Limb (tissue), 2 donors: ENCODE results near the gene KIZ.

ENCODE experiments used
- DNase-seq, 2 donors: peaks; one replicate each; pipeline ENCODE4 v3.0.0-alpha.2; 2016; ENCODE audit errors: extremely low spot score in 2 of 2

The KIZ gene

DNA sequence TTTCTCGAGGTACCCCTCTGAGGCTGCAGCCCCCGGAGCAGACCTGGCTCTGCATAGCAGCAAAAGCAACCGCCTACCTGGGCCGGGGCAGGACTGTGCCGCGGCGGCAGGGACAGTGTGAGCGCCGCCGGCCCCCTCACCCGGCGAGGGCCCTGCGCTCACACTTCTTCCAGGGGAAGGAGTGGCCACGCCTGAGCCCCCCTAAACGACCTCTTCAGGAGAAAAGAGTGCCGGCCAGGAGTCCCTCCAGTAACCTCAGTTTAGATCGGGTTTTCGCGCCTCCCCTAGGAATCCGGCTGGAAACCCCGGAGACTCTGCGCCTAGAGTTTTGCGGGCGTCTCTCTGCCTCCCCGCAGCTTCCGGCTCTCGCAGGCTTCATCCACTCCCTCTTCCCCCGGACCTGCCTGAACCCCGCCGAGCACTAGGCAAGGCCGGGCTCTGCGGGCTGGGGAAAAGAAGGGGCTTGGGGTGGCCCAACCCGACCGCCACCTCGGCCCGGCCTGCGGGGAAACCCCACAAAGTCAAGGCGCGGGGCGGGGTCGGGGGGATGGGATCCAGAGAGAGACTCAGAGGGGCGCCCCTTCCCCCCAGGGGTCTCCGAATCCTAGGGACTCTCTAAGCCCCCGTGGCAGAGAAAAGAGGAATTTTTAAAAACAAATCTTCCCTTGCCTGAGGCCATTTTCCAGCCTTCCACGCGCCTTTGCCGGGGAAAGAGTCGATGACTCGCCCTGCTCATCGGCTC lies 20.3 kb upstream of the KIZ start:
- DNase-seq: peak in 1 of 2 donors; percentile 49

DNA sequence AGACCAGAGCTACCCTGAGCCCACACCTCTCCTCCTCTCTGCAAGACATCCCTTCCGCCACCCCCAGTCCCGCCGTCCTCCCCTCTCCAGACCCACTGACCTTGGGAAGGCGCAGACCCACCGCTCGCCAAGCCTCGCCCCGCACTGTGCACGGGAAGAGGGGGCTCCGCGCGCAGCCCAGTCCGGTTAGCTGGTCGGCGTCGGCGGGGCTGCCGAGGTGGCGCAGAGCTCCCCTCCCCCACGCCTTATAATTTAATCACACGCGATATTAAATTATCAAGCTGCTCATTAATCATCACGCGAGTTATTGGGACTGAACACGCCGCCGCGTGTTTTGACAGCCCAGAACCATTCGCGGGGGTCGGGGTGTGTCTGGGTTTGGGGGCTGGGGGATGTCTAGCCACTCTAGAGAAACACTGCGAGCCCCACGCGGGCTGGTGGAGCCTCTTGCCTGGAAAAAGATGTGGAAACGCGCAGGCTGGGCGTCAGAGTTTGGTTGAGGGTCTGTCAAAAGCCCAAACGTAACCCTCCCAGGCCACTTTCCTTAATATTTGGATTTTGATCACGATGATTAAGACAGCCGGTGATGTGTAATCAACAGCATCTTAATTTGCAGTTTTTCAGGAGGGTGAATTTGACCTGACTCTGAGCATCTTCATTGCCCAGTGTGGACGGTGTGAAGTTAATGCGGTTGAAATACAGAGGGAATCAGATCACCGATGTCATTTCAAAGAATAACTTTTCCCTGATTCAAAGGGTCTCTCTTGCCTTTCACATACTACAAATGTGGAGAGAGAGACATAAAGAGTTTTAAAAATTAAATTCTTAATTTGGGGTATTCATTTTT lies 19.5 kb upstream of the KIZ start, which contains the start of gene LINC00237:
Gene LINC00237 (minus strand): TSS at position 188 of the 847 bp plus-strand sequence.
- peak in 1 of 2 donors; percentile 49 for DNase-seq

DNA sequence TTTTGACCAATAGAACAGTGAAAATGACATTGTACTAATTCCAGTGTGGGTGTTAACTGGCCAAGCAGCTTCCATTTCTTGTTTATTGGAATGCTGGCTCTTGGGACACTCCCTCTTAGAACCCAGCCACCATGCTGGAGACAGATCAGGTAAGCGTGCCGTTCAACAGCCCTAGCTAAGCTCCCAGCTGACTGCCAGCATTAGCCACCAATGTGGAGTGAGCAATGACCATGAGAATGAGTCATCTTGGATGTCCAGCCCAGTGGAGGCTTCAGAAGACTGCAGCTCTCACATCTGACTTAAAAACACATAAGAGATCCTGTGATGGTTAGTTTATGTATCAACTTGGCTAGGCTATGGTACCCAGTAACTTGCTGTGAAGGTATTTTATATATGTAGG lies 16.7 kb upstream of the KIZ start:
- no peak for DNase-seq

DNA sequence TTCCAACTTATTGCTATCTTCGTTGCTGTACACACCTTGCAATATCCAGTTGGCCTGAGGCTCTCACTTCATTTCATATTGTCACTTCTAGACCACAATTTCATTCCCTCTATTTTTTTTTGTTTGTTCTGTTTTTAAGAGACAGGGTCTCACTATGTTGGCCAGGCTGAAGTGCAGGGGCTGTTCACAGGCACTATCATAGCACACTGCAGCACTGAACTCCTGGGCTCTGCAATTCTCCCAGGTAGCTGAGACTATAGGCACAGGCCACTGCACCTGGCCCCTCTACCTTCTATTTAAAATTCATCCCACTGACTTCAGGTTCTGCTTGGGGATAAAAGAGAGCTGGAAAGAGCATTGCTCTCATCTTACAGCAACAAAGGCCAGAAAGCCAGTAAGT lies 15.1 kb upstream of the KIZ start:
- no peak for DNase-seq

DNA sequence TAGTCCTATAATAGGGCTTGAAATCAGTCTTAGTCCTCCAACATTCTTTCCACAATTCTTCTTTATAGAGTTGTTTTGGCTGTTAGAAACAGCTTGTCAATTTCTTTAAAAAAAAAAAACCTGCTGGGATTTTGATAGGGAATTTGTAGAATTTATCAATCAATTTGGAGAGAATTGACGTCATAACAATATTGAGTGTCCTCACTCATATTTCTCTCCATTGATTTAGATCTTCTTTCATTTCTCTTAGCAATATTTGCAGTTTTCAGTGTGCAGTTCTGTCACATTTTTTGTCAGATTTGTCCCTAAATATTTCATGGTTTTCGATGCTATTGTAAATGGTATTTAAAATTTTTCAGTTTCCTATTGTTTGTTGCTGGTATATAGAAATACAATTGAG lies 14.5 kb upstream of the KIZ start:
- DNase-seq: no peak

DNA sequence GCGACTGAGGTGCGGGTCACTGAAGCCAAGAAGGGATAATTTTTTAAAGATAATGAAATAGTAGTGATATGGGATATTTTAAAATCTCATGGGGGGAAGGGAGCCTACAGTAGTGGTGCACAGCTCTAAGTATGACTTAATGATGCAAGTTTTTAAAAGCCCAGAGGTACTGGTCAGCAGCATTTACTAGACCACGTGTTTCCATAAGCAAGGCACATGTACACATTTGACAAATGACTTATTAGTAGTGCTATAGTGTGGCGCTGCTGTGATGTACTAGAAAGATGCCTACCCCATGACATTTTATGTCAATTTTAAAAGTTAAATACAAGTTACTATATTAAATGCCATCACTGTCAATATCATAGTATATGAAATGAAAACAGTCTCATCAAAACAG lies 12.2 kb upstream of the KIZ start:
- DNase-seq: no peak

DNA sequence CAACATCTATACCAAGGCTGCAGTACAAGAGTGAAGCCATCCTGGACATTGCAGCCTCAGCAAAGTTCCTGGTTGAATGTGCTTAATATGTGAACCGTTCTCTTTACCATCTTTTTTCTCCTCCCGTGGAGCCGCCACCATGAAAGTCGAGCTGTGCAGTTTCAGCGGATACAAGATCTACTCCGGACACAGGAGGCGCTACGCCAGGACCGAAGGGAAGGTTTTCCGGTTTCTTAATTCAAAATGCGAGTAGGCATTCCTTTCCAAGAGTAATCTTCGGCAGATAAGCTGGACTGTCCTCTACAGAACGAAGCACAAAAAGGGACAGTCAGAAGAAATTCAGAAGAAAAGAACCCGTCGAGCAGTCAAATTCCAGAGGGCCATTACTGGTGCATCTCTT lies 11.3 kb upstream of the KIZ start:
- no peak for DNase-seq

DNA sequence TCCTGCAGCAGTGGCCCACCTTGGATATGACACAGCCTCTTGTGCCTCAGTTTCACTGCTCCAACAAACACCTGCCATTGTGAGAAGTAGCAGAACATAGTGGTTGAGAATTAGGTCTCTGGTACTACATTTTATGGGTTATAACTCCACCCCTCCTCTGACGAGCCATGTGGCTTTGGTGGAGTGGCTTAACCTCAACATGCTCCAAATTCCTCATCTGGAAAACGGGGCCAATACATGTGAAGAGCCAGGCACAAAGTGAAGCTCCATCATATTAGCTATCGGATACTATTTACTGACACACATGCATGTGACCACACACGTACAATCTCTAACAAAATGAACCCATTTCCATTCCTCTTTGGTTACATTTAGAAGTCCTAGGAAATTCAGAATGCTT lies 8.4 kb upstream of the KIZ start:
- no peak for DNase-seq

DNA sequence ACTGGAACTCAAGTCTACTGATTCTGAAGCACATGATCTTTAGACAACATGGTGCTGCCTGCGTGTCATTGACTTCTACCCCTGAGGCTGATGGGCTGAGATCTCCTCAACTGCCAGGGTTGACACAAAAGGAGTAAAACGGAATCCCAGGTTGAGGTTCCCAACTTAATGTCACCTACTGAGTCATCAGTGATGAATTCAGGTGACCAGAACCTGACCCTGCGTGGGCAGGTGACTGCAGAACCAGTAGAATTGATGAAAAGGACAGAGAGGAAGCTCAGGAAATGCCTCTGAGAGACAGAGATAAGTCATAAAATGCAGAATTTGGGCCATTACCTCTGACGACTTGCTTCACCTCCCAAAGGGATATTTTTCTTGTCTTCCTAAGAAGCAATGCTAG lies 7.7 kb upstream of the KIZ start:
- no peak for DNase-seq

DNA sequence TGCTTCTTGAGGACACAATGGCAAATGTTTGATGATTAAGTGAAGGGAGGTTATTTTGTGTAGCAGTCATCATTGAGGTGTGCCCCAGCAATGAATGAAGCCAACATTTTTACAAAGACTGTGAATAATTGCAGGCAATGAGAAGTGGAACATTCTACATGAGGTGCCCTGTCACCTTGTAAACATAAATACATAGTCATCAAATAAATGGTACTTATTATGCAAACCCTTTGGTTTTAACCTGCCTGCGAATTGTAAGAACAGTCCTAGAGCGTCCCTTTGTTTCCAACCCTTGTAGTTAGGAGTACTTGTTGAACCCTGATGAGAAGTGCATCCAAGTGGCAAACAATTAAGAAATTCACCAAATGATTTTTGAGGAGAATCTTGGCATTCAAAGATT lies 7.1 kb upstream of the KIZ start:
- no peak for DNase-seq

DNA sequence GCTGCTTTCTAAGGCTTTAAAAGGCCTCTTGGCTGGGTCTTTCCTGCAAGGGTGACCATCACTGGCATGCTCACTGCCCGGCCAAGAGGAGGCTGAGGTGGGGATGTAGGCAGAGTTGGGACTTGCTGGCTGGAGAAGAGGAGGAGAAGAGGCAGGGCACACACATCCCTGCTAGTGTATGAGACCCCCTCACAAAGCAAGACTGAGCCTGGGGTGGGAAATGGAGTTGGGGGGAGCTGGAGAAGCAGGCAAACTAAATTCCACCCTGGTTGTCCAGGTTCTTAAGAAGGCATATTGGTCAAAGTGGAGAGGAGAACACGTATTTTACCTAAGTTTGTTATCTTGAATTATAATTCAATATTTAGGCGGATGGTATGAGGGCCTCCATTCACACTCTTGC lies 1.7 kb upstream of the KIZ start:
- no peak for DNase-seq

DNA sequence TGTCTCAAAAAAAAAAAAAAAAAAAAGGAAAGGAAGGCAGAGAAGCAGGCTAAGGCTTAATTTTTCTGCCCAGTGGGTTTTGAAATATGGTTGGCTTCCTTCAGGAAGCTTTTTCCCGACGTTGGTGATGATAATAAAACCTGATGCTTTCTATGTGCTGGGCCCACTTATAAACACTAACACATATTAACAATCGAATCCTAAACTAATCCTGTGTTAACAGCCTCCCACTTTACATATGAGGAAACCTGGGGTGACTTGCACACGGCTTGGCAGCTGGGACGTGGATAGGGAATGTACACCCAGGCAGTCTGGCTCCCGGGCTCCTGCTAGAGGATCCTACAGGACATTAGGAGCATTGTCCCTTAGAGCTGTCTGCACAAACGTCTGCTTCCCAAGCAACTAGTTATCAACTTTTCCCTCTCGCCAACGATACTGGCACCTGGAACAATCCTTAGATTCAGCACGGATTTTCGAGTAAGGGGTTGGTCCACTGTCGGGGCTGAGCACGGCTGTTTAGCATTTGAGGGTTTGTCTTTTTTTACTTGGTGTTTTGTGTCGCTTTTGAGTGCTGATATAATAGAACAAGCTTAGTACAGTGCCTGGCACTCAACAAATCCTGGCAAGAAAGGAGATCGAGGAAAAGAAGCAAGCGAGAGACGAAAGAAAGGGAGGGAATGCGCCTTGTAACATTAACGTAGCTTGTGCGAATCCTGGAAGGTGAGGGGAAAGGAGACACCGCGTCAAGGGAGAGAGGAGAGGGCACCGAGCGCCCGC lies 622 bp upstream of the KIZ start:
- DNase-seq: no peak

DNA sequence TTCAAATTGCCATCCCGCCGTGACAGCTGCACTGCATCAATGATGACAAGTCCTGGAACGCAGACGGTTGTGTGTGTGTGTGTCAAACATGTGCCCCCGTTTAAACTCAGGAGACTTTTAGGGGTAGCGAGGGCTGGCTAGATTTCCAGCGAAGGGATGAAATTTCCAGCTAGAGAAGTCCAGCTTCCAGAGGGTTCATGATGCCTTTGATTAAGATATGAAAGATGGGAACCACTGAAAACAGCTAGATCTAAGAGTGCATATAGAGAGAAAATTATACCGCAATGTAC lies 644 bp downstream of the KIZ start:
- DNase-seq: no peak

DNA sequence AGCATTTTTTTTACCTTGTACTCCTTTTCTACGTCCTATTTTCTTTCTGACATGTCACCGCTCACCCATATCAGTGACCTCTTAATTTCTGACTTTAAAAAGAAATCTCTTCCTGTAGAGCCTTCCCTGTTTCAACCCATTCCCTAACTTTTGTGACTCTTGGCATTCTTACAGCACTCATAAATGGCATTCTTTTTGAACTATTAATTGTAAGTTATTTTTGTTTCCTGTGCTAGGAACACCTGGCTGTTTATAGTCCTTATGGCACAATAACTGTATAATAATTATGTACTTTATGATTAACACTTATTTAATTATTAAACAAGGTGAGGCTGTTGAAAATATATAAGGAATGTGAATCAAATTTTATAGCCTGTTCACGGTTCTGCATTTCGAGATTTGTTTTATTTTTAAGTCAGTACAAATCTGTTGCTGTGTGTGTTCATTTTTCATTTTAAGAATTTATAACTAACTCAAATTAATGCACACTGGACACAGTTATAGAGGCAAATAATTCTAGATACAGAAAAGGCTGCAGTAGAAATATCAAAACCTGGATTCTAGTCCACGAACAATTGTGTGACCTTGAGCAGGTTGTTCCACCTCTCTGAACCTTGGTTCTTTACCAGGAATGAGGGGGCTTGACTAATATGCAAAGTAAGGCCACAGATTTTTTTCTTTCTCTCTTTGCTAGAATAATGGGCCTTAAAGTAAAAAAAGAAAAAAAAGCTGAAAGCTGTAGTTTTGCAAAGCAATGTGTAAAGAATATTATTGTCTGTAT lies 1.5 kb downstream of the KIZ start:
- DNase-seq: no peak

DNA sequence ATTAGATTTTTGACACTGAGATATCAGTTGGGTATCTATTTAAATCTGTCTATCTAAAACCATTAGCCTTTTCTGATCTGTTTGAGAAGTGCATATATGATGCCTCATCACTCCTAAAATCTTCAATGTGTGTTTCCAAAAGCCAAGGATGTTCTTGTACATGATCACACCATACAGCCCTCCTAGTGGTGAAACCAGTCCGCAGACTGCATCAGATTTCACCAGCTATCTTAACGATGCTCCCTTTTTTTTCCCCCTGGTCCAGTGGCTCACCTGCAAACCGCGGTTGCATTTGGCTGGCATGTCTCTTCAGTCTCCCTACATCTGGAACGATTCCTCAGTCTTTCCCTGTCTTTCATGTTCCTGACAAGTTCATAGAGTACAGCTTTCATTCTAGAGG lies 4.0 kb downstream of the KIZ start:
- DNase-seq: no peak

DNA sequence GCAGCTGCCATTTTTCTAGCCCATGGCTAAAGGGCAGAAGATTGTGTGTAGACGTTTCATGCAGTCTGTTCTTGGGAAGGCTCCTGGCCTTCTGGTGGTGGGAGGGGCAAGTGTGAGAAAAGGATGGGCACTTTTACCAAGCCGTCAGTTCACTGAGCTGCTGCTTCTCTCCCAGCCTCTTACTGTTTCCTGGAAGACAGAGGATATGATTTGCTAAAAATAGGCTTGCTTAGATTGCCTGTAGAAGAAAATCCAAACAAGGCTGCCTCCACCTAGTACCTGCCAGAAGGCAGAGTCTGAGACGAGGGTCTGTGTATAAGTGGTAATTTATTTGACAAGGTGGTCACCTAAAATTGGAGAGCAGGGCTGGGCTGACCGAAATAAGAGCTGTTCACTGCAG lies 7.5 kb downstream of the KIZ start:
- DNase-seq: no peak

DNA sequence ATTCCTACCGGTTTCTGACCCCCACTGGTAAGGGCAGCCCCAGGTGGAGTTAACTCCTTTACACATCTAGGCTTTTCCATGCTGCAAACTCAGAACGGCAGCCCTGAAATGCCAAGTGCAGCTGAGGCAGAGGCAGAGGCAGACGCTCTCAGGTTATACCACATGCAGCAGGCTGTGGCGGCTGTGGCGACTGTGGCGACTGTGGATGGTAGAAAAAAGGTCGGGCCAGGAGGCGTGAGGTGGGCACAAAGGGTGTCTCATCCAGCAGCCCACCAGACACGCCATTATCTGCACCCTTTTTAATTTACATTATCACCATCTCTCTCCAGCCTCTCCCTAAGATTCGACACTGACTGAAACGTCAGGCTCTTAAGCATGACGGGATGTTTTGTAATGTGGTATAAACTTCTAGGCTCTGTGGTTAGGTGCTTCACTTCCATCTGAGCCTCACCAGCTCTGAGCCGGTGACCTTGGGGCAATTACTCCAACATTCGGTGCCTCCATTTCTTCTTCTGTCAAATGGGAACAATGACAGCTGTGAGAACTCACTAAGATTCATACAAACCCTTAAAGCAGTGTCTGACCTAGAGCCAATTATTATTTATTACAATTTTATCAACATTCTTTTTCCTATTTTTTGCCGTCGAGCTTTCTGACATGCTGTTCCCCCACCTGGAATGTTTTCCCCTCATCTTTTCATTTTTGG lies 8.2 kb downstream of the KIZ start:
- no peak for DNase-seq

DNA sequence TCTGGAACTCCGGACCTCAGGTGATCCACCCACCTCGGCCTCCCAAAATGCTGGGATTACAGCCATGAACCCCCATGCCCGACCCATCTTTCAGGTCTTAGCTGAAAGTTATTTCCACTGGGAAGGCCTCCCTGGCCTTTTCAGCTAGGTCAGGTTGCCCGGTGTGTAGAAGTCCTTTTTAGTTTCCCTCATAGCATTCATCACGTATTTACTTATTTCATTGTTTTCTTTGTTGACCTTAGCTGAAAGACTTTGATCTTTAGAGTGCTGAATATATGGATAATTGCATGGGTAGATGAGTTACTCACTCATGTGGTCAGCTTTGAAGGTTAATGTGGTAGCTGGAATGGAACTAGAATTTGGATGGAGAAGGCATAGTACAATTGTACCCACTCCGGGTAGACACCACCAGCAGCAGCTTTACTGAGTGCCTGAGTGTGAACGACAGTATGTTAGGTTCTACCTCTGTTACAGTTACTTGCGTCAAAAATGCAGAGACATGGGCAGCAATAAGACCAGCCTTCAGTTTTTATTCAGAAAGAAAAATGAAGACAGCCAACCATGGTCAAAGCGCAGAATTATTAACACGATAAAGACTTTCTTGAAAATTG lies 9.1 kb downstream of the KIZ start:
- no peak for DNase-seq

DNA sequence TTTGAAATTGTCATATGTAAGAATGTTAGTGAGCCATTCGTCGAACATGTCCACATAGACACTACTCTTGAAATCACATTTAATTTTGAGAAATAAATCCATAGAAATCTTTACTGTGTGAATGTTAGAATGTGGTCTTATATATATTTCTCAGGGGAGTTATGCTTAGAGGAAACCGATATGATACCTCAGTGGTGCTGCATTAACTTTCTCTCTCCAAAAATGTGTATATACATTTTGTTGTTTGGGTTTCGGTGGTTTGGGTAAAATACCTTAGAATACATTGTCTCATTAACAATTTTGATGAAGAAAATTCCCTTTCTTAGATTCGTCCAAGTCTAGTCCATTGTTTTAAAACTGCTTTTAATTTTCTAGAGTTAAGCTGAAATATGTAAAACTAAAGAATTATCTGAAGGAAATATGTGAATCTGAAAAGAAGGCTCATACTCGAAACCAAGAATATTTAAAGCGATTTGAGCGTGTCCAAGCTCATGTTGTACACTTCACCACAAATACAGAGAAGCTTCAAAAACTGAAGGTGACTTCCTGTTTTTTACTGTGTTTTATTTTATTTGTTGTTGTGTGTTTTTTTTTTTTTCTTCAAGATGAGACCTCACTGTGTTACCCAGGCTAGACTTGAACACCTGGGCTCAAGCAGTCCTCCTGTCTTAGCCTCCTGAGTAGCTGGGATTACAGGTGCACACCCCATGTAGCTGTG lies 10.3 kb downstream of the KIZ start:
- no peak for DNase-seq

DNA sequence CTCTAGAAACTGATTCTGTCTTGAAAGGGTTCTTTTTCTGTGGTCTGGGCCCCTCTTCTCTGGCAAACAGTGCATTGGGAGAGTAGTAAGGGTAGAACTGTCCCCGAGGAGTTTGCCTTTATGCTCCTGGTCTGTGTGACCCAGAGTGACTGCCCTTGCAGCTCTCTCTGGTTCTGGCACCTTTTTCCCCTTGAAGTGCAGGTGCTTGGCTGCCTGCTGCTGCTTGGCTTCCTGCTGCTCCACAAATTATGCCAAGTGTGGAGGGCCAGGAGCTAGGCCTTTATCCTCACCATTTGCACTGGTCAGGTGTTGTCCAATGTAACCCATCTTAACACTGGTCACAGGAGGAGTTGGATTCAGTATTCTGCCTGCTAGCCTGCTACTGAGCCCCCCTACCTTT lies 11.2 kb downstream of the KIZ start:
- DNase-seq: no peak
